ENCODE measurements around the gene RHBDD3.

The RHBDD3 gene

DNA sequence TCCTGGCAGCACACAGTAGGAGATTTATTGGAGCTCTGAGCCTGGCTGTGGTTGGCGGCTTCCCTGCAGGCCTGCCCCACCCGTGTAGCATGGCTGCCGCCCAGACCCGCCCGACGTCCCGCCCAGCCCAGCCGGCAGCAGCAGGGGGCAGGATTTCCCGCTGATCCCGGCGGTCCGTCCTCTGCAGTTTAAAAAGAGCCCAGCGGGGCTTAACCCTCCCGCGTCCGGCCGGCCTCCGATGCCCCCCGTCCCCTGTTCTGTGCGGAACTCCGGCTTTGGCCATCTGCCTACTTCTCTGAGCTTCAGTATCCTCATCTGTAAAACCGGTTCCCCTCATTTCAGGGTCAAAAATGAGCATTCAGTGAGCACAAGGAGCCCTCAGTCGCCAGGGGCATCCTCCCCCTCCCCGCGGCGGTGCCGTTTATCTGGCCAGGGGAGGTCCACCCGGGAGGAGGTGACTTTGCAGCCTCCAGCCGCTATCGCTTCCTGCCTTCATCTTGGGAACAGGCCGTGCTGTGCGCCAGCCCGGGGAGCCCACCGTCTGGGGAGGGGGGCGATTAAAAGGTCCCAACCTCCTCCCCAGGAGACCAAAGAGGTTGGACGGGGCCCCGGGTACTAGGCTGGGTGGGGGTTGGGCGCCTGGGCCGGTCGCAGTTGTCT, 38.5 kb upstream of the RHBDD3 start, which contains the start of gene GAS2L1:
Gene GAS2L1 (plus strand): TSS at position 476 of the 660 bp plus-strand sequence. CDS start 1,456 bp downstream, outside the sequence.
- peak; percentile 91 for DNase-seq

DNA sequence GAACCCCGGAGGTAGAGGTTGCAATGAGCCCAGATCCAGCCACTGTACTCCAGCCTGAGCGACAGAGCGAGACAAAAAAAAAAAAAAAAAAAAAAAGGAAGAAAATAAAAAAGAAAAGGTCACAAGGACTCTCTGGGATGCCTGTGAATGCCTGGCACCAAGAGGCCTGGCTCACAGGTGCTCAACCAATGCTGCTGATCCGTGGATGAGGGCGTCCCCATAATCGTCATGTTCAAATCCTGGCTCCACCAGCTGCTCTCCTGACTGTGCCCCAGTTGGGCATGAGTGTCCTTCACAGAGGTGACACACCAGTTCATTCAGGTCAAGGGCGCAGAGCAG, 38.0 kb upstream of the RHBDD3 start:
- no peak for DNase-seq

DNA sequence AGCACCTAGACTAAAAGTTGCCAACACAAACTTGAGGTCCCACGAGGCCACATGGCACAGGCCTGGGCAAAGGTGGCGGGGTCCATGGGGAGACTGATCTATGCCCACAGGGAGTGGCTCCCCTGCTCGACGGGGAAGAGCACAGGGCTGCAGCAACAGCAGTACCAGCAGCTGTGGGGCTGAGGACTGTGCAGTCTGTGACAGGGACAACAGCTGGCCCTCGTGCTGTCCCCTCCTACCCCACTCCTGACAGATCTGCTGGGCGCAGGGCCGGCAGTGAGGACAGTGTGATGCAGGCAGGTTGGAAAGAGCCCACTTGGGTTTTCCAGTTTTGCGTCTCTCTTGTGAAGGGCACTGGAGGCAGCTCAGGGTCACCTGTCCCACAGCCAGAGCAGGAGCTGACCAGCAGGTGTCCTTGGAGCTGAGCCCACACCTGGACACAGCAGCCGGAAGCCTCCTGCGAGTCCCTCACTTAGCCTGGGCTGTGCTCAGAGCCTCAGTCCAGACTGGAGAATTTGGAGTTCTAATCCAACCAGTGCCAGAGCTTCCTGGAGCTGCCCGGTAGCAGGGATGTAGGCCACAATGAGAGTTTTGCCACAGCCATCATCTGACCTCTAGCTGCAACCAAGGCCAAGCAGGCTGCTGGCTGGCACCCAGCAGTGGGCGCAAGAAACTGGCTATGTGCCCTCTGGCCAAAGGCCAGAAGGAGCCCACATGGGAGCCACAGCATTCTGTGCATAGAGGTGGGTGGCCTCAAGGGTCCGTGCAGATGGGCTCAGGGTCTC, 35.1 kb upstream of the RHBDD3 start:
- peak; percentile 59 for DNase-seq

DNA sequence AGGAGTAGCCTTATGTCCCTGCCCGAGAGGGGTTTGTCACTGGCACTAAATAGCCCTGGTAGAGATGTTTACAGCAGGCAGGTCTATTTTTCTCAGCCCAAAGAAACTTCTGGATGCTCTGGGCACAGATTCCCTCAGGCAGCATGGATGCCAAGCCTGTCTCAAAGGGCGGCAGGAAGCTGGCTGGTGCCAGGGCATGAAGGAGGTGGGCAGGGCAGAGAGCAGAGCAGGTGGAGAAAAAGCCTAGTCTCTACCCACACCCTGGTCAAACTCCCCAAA, 34.6 kb upstream of the RHBDD3 start:
- DNase-seq: no peak

DNA sequence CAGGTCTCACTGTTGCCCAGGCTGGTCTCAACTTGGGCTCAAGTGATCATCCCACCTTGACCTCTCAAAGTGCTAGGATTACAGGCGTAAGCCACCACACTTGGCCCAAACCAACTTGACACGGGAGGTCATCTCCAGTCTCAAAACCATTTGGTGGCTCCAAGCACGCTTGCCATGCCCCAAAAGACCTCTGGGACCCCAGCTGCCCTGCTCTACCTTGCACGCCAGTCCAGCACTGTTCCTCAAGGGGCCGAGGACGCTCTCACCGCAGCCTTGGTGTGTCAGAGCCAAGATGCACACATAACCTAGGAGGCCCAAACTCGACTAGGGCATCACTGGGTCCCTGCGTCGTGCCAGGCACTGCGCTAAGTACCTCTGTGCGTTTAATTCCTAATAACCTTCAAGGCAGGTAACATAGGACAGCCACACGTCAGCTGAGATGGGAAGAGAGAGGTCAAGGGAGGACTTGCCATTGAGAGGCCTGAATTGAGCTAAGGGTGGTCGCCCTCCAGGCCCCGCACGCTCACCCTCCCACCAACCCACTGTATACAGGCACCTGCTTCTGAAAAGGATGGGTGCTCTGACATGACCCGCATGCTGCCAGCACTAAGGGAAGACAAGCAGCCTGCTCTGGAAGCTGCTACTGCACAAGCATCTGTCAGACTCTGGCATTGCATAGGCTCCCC, 34.1 kb upstream of the RHBDD3 start:
- DNase-seq: no peak

DNA sequence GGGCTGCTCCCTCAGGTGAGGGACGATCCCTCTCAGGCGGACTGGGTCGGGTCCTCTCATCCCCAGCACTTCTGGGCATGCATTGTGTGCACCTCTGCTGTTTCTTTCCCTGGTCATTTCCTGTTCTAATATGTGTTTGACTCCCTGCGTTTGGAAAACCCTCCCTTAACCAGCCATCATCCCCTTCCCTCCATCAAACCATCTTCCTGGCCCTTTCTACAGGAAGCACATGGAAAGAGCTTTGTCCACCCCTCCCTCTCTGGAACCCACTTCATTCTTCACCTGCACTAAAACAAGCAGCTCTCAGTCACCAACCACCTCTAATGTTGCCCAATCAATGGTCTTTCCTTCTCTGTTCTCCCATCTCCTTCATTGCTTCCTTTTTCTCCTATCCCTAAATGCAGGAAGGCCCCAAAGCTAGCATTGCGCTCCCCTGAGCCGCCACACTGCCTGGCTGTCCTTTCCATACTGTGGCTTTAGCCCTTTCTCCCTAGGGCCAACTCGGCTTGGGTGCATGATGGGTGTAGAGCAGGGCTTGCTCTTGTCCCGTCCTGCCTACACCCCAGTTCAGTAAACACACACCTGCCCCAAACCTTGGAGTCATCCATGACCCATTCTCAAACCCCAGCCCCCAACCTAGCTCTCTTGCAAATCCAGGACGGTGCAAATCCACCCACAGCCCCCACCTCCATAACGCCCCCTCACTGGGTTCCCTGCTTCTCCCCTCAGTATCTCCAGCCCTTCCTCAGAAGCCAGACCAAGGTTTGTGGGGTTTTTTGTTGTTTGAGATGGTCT, 33.2 kb upstream of the RHBDD3 start:
- DNase-seq: peak; percentile 37

DNA sequence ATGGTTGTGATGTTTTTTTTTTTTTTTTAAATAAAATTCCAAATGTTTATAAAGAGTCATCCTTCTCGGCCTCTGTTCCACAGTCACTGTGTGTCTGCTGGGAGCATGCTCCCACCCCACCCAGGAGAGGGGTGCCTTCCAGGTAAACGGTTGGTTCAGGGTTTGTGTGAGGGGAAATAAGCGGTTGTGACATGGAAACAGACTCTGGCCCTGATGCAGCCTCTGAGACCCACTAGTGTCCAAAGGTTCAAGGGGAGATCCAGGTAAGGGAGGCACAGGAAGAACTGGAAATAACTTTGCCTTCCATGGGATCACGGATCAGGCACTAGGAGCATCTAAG, 32.7 kb upstream of the RHBDD3 start:
- DNase-seq: no peak

DNA sequence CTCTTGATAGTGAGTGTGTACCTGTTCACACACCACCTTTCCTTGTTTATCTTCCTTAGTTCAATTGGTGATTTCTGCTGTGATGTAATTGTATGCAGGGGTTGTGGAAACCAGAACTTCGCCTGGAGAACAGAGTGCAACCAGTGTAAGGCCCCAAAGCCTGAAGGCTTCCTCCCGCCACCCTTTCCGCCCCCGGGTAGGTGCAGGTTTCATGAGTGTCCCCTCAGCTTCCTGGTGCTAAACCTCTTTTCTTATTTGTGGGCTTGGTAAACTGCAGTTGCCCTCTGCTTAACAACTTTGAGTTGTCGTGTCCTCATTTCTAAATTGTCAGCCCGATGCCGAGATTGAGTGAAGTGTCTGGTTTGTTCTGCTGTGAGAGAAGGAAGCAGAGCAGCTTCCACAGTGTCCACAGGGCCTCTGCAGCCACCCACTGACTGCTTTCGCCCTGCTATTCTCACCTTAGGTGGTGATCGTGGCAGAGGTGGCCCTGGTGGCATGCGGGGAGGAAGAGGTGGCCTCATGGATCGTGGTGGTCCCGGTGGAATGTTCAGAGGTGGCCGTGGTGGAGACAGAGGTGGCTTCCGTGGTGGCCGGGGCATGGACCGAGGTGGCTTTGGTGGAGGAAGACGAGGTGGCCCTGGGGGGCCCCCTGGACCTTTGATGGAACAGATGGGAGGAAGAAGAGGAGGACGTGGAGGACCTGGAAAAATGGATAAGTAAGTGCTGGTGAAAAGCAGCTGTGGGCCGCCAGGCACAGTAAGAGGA, 31.5 kb upstream of the RHBDD3 start:
- no peak for DNase-seq

DNA sequence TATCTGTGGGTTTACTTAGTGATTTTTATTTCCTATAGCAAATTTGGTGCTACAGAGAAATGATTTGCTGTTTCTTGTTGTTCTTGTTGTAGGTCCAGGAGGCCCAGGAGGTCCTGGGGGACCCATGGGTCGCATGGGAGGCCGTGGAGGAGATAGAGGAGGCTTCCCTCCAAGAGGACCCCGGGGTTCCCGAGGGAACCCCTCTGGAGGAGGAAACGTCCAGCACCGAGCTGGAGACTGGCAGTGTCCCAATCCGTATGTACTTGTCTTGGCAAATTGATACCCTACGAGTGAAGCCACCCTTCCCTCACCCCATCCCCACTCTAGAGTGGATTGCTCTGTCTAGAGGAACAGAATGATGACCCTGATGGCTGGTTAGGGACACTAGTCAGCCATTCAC, 30.9 kb upstream of the RHBDD3 start:
- DNase-seq: no peak

DNA sequence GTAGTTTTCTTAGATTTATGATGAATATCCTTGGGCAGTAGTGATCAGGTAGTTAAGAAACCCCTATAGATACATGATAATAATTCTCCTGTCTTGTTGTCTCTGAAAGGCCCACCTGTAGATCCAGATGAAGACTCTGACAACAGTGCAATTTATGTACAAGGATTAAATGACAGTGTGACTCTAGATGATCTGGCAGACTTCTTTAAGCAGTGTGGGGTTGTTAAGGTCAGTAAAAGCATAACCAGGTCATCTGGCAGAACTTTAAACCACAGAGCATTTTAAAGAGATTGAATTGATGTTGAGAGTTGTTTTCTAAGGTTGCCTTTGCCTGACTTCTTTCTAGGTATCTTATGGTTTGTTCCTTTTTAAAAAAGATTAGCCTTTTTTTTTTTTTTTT, 24.6 kb upstream of the RHBDD3 start:
- no peak for DNase-seq

DNA sequence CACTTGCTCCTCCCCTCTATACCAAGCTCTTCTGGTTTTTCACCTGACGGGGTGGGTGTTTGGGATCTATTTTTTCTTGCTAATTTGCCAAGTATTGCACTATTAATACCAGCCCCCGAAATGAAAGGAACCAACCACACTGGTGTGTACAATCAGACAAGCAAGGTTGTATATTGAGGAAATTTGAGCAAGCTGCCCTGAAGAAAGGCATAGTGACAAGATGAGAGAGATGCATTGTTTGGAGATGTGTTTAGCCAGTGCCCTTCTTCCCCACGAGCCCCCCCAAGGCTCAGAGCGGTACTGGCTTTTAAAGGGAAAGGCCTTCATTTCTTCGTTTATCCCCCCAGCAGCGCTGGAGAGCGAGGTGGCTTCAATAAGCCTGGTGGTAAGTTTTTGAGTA, 23.4 kb upstream of the RHBDD3 start:
- no peak for DNase-seq

DNA sequence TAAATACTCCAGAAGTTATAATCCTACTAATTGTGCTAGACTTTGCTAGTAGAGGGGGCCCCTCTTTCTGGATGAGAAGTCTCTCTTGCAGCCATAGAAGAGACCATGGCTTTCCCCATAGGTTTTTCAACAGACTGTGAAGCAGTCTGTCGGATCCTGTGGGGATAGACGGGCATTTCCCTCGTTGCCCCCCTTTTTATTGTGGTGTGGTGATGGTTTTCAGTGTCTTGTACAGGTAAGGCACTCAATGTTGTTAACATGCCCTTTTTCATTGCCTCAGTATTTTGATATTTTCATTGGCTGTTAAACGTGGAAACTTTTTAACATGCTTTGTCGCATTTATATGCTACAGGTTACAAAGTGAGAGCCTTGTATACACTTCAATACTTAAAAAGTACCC, 22.3 kb upstream of the RHBDD3 start:
- no peak for DNase-seq

DNA sequence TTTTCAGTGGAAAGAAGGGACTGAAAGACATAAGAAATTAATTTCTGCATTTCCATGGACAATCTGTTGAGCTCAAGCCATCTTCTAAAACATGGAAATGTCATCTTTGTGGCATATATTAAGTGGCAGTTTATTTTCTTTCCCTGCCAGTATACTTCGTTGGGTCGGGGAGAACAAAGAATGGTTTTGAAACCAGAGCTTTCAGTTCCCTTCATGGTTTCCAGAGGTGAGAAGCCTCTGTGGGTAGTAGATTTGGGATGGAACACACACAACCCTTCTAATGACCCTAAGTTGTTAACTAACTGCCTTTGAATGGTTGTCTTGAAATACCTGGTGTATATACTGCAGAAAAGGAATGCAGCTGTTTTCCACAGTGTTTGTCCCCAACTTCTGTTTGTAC, 21.1 kb upstream of the RHBDD3 start:
- no peak for DNase-seq

DNA sequence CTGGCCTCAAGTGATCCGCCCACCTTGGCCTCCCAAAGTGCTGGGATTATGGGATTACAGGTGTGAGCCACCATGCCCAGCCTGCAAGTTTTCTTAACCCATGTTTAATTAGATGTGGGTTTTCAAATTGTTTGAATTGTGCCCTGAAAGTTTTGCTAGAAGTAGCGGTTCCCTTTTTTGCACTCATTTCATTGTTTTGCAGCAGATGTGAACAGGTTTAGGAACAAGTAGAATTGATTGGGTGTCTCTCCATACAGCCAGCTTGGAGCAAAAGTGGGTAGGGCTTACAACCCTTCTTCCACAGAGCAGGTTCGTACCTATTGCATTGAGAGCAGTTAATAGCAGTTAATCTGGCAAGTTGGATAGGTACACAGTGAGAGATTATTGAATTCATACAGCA, 16.4 kb upstream of the RHBDD3 start:
- DNase-seq: no peak

DNA sequence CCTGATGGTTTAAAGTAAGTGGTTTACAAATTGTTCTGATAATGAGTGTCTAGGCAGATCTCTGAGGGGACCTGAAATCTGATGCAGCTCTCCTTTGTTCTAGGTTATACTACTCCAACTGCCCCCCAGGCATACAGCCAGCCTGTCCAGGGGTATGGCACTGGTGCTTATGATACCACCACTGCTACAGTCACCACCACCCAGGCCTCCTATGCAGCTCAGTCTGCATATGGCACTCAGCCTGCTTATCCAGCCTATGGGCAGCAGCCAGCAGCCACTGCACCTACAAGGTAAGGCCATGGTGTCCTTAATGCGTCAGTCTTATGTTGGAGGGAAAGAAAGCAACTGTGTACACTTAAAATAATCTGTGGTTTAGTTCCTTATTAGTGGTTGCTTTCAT, 10.1 kb upstream of the RHBDD3 start:
- no peak for DNase-seq

DNA sequence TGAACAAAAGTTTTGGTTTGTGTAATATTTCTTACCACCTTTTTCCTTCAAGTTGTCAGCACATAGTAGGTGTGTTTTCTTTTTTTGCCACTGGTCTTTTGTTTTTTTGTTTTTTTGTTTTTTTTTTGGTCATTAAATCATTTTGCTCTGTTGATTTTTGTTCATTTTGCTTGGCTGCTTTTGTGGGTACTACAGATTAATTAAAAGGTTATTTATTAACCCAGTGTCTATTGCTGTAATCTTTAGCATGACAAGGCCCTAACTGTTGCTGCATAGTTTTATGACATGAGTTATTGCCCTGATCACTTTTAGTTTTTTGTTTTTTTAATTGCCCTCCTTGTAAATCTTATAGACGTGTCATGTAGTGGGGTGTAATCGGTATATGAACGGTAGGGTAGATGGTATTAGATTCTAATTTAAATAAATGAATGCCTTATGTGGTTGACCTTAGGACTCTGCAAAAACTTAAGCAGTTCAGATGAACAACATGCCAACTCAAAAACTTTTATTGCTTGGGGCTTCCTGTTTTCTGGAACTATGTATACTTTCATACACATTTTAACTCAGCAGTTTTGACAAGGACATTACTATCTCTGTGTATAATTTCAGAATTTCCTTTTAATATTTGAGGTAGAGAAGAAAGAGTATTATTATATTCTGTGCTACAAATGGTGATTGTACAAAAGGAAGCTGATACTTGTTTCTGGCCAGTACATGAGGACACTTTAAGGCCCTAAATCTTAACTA, 8.2 kb upstream of the RHBDD3 start:
- no peak for DNase-seq

DNA sequence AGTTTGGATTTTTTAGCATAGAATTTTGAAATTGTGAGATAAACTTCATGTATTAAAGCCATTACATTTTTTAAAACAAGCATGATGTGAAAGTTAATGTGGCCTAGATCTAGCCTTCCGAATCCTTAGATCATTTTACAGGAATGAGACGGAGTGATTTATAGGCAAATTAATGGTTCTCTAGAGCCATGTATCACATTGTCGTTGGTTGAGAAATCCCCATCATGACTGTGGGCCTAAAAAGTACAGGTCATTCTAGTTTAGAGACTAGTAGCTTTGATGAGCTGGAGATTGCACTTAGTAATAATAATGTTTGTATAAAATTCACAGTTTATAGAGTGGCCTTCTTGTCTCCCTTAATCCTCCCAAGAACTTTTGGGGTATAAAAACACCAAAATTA, 7.4 kb upstream of the RHBDD3 start:
- DNase-seq: no peak

DNA sequence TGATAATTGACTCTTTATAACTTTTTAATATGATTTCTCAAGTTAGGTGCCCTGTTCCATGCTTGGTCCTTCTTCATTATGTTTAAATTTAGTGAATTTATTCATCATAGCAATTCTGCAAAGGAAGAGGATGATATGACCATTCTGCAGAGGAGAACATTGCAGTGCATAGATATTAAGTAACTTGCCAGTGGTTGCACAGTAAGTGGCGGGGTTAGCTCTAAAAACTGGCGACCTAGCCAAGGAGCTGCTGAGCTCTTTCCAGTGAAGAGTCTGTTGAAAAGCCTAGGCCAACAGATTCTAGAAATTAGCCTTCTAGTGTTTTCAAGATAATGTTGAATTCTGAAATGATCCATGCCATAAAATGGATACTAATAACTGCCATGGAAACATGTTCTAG, 4.8 kb upstream of the RHBDD3 start:
- no peak for DNase-seq

DNA sequence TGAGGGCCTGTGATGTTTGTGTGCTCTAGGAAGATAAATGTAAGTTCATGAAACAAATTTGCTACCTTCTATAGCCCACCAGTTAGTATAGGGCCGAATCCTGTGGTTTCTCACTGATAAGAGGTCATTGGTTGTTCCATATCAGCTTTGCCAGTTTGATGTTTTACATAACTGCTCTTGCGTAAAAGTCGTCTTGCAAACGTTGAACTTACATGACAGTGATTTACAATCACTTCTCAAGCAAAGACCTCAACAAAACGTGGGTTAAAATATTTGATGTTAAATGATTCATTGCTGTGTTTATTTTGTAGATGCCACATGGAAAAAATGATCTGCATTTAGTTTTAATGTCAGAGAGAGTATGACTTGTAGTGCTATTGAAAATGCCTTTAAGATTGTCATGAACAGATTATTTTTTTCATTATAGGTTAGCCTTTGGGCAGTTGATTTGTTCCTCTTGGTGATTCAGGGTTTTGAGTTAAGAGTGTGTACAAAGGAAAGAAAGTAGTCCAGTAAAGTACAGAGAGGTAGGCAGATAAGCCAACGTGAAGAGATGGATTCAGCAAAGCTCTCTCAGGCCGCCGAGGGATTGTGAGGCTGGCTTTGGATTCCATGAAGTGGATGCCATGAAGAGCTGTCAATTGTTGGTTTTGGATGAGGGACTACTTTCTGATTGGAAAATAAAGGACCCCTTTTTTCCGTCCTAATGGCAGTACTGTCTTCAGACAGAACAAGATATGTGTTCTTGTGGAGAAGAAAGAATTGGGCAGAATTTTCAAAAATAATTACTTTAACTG, 2.9 kb upstream of the RHBDD3 start:
- DNase-seq: peak; percentile 94

DNA sequence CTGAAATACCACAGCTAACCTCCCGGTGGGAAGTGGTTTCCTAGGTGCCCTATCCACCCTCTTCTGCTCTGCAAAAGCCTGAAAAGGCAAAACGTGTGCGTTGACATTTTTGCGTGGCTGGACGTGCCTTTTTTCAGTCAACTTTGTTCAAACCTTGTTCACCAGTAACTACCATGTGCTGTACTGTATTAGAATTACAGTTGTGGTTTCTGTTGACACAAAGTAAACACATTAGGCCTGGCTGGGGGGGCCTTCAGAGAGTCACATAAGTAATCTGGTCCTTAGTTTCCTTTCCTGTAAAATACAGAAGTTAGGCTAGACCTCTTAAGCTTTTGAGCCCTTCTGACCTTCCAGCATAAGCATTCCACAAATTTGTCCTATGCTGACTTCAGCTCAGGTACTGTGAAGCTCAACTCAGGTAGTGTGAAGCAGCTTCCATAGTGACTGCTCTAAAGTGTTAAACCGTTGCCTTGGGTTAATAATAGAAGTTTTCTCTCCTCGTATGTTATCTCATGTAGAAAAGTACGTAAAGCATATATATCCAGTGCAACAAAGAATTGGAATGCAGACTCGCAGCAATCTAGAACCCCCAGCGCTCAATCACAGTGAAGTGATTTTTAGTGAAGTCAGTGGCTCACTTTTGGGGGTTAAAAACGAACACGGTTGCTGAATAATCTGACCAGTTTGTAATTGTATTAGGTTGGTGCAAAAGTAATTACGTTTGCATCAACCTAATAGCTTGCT, 2.1 kb upstream of the RHBDD3 start:
- peak; percentile 52 for DNase-seq

DNA sequence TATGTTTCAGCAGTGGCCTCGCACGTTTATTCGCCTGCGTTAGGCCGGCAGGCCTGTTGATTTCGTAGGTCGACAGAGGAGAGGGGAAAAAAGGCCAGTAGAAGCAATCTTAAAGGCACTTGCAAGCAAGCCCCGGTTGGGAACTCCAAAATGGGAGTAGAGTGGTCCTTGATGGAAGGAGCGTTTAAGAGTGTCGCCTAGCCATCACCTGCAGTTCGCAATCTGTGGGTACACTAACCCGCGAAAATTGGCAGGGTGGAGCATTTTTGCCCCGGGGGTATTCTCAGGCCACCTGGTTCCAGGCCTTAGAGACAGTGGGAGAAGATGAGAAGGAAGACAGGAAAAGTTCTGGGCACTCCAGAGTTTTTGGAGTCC, 1.4 kb upstream of the RHBDD3 start:
- peak; percentile 45 for DNase-seq

Data from OCI-M1 (cell line).